GM12878 (cell line): ENCODE measurements around the gene EEF1AKMT2. TPM values are rescaled to one million over a fixed set of nuclear protein-coding genes. Genes with fewer than 3 reads are reported as not detected.
A peak's percentile ranks its signal among the peaks of the same experiment; 100 is the strongest.

ENCODE experiments used
- ATAC-seq: fragments of 200-7000 bp; cut with Tn5 transposase; 3 replicates; pipeline ENCODE4 v1.9.1; 2020; ENCODE audit warnings: mild to moderate bottlenecking, moderate library complexity
- BruUV-seq: library from RNA; stranded (reverse); fragments of 400-500 nt; replicated peaks from 2 replicates; lab custom pipeline; 2021; lab: Mats Ljungman, UMichigan
- CTCF ChIA-PET: fragments of 300-600 bp; sonication (Branson Sonifier 250); formaldehyde crosslinking; extraction: SDS; loops from one replicate; lab custom pipeline; 2021; ENCODE audit warnings: inconsistent platforms; lab: Yijun Ruan, JAX
- POLR2A ChIA-PET: fragments of 350-600 bp; formaldehyde crosslinking; extraction: SDS; loops from one replicate; lab custom pipeline; 2021; ENCODE audit warnings: inconsistent platforms; lab: Charles Lee
- RAD21 ChIA-PET: fragments of 300-600 bp; sonication (Branson Sonifier 250); formaldehyde crosslinking; loops from one replicate; lab custom pipeline; 2023; ENCODE audit warnings: antibody characterized with exemption; ENCODE audit not compliant: unreplicated experiment; lab: Charles Lee
- SMC1A ChIA-PET: fragments of 300-600 bp; sonication (Branson Sonifier 250); formaldehyde crosslinking; loops from one replicate; lab custom pipeline; 2023; ENCODE audit not compliant: unreplicated experiment, uncharacterized antibody; lab: Charles Lee
- DNase-seq: peaks from one replicate; pipeline ENCODE4 v3.0.0-alpha.2; 2011; ENCODE audit warnings: low read depth, low spot score
- FAIRE-seq: peaks from 3 replicates; lab custom pipeline; 2011; peaks lifted over from hg19 to GRCh38; lab: Jason Lieb, UNC
- H2AFZ ChIP-seq: 2 replicates; pipeline ENCODE4 v1.6.0; 2011; ENCODE audit warnings: low read depth, low read length, control low read depth; ENCODE audit not compliant: control insufficient read depth
- H3K27ac ChIP-seq: 2 replicates; pipeline ENCODE4 v1.5.1; 2011; ENCODE audit warnings: control low read depth; ENCODE audit not compliant: control insufficient read depth, insufficient read depth
- H3K27me3 ChIP-seq, 2 experiments: replicated peaks in 1 of 2; 2 replicates each; pipeline versions ENCODE4 v1.6.0 to v1.6.1; 2011; ENCODE audit warnings: low read length in 1 of 2; ENCODE audit not compliant: control insufficient read depth in 2 of 2, insufficient read depth in 2 of 2
- H3K36me3 ChIP-seq, 2 experiments: 2 replicates each; pipeline ENCODE4 v1.5.1; 2011; ENCODE audit warnings: low read length in 1 of 2; ENCODE audit not compliant: control insufficient read depth in 2 of 2, insufficient read depth in 2 of 2
- H3K4me1 ChIP-seq: 2 replicates; pipeline ENCODE4 v1.6.1; 2011; ENCODE audit warnings: mild to moderate bottlenecking, low read length, moderate library complexity, mixed read lengths; ENCODE audit not compliant: control insufficient read depth, insufficient read depth
- H3K4me2 ChIP-seq: 2 replicates; pipeline ENCODE4 v1.6.0; 2011; ENCODE audit warnings: control low read depth; ENCODE audit not compliant: control insufficient read depth, insufficient read depth
- H3K4me3 ChIP-seq: fragments of 200-600 bp; sonication (generic); 2 replicates; pipeline ENCODE4 v1.5.1; 2016
- H3K79me2 ChIP-seq: 2 replicates; pipeline ENCODE4 v1.6.0; 2011; ENCODE audit warnings: low read length; ENCODE audit not compliant: control insufficient read depth, insufficient read depth
- H3K9ac ChIP-seq: 2 replicates; pipeline ENCODE4 v1.8.0; 2011; ENCODE audit warnings: low read length, control low read depth, mixed read lengths; ENCODE audit not compliant: control insufficient read depth, insufficient read depth
- H3K9me3 ChIP-seq: replicated peaks from 3 replicates; pipeline ENCODE4 v1.5.1; 2011; ENCODE audit warnings: mild to moderate bottlenecking, low read length; ENCODE audit not compliant: control insufficient read depth, insufficient read depth
- H4K20me1 ChIP-seq: 2 replicates; pipeline ENCODE4 v1.6.0; 2011; ENCODE audit not compliant: control insufficient read depth, insufficient read depth
- ATF2 ChIP-seq: IDR thresholded peaks from 2 replicates; pipeline ENCODE4 v1.6.1; 2012; ENCODE audit warnings: low read length, inconsistent platforms
- CBFB ChIP-seq: IDR thresholded peaks from 2 replicates; pipeline ENCODE4 v1.6.1; 2016; ENCODE audit warnings: antibody characterized with exemption, low read depth
- DPF2 ChIP-seq: fragments of 450-650 bp; IDR thresholded peaks from 2 replicates; pipeline ENCODE4 v1.6.1; 2017; ENCODE audit warnings: mild to moderate bottlenecking
- E2F4 ChIP-seq: IDR thresholded peaks from 2 replicates; pipeline ENCODE4 v1.6.1; 2012; ENCODE audit warnings: low read depth, low read length, improper control_type of control experiment
- EED ChIP-seq: sonication (generic); IDR thresholded peaks from 2 replicates; pipeline ENCODE4 v1.6.1; 2016; ENCODE audit warnings: antibody characterized with exemption, low read depth
- ETV6 ChIP-seq, 2 experiments: fragments of 450-650 bp in 1 of 2; IDR thresholded peaks in 1 of 2; conservative IDR thresholded peaks in 1 of 2; 2 replicates each; pipeline ENCODE4 v1.6.1; 2014; ENCODE audit warnings: antibody characterized with exemption in 1 of 2, borderline replicate concordance in 1 of 2, low read depth in 1 of 2, mild to moderate bottlenecking in 1 of 2, moderate library complexity in 1 of 2
- FOXM1 ChIP-seq: IDR thresholded peaks from 2 replicates; pipeline ENCODE4 v1.6.1; 2012; ENCODE audit warnings: low read depth, mild to moderate bottlenecking, inconsistent platforms, low read length, moderate library complexity
- IKZF1 ChIP-seq: fragments of 450-650 bp; conservative IDR thresholded peaks from 2 replicates; pipeline ENCODE4 v1.6.1; 2017; ENCODE audit warnings: antibody characterized with exemption, mild to moderate bottlenecking
- IKZF2 ChIP-seq, 2 experiments: fragments of 450-650 bp; IDR thresholded peaks; 2 replicates each; pipeline ENCODE4 v1.6.1; 2017; ENCODE audit warnings: mild to moderate bottlenecking in 2 of 2, moderate library complexity in 2 of 2
- MEF2A ChIP-seq: IDR thresholded peaks from 2 replicates; pipeline ENCODE4 v1.6.1; 2011; ENCODE audit warnings: low read depth, mild to moderate bottlenecking, low read length, moderate library complexity; ENCODE audit not compliant: insufficient read depth
- NFIC ChIP-seq: IDR thresholded peaks from 2 replicates; pipeline ENCODE4 v1.6.1; 2012; ENCODE audit warnings: low read depth, mild to moderate bottlenecking, inconsistent platforms, low read length, moderate library complexity
- PAX5 ChIP-seq: IDR thresholded peaks from 2 replicates; pipeline ENCODE4 v1.6.1; 2011; ENCODE audit warnings: low read depth, low read length, borderline replicate concordance
- PAX8 ChIP-seq: fragments of 450-650 bp; IDR thresholded peaks from 2 replicates; pipeline ENCODE4 v1.6.1; 2017; ENCODE audit warnings: mild to moderate bottlenecking, moderate library complexity
- RUNX3 ChIP-seq: IDR thresholded peaks from 2 replicates; pipeline ENCODE4 v1.6.1; 2012; ENCODE audit warnings: low read length, inconsistent platforms
- TBL1XR1 ChIP-seq: IDR thresholded peaks from 2 replicates; pipeline ENCODE4 v1.6.1; 2012; ENCODE audit warnings: low read depth, low read length, improper control_type of control experiment
- TCF12 ChIP-seq: IDR thresholded peaks from 2 replicates; pipeline ENCODE4 v1.6.1; 2011; ENCODE audit warnings: low read depth, mild to moderate bottlenecking, low read length
- ZNF217 ChIP-seq: fragments of 450-650 bp; IDR thresholded peaks from 2 replicates; pipeline ENCODE4 v1.6.1; 2017; ENCODE audit warnings: antibody characterized with exemption, mild to moderate bottlenecking
- WGBS: methylation state at CpG from one replicate; pipeline ENCODE4 v1.1.6; 2016; ENCODE audit warnings: low lambda C conversion rate; ENCODE audit not compliant: insufficient replicate concordance, insufficient coverage; ENCODE audit errors: missing lambda C conversion rate; 5-methylcytosine and 5-hydroxymethylcytosine counted together
- in situ Hi-C: fragments of 300-500 bp; cut with MboI; formaldehyde crosslinking; loops from 9 replicates; pipeline ENCODE4 v1.14.3; 2018; ENCODE audit warnings: mixed read lengths
- intact Hi-C: fragments of 100-400 bp; cut with micrococcal nuclease; formaldehyde crosslinking; loops from one replicate; pipeline ENCODE4 v1.14.2; 2022; ENCODE audit not compliant: unreplicated experiment
- polyA plus RNA-seq, 11 experiments: library from polyadenylated mRNA; depleted of rRNA in 4 of 11; unstranded in 6 of 11; stranded (reverse) in 5 of 11; fragments of >200 nt; fragmentation: Nextera tagmentation in 4 of 11; fragmentation: Illumina TruSeq in 1 of 11; extraction: Ambion mirVana in 4 of 11; extraction: Trizol in 1 of 11; gene quantifications; 1 replicate in 1 of 11; 2 replicates in 10 of 11; pipeline versions ENCODE4 v1.2.1 to v1.2.3, GENCODE V29; 2011 to 2016; ENCODE audit warnings: inconsistent platforms in 2 of 11, missing spikeins in 2 of 11, low read depth in 1 of 11
- total RNA-seq, 4 experiments: library from RNA; depleted of rRNA in 3 of 4; stranded (reverse); fragments of >200 nt in 3 of 4; fragmentation: Illumina TruSeq in 1 of 4; extraction: Trizol in 1 of 4; gene quantifications; 2 replicates each; pipeline versions ENCODE4 v1.2.1 to v1.2.3, GENCODE V29; 2013 to 2021

EEF1AKMT2 gene
- total and polyA plus RNA-seq, 10 of the 15 experiments (the other 5 are each of a cell fraction or from before 2014, with no cell fraction given), result 9.1 to 29.3 (median 23.6) TPM

- CTCF ChIA-PET, result interaction anchor here (2.7 to 21.9 kb wide), 2 partner anchors 10 to 13 kb away, joined by 14 to 319 read pairs; no protein-coding TSS in a partner anchor
- Histone ChIP-seq H3K9ac (peak overlapping the region; percentile 20; the same call in 1 of the 2 replicates), H3K9me3 (no peaks in the 10 kb centered on the region), H3K36me3 (peaks cover 2 to 6% of the 10 kb centered on the region in 2 experiments; a peak in 2 of 4 replicates), H2AFZ (no peak overlapping the region), H4K20me1 (no peaks in the 10 kb centered on the region), H3K4me3 (no peak overlapping the region), H3K27me3 (no peaks in the 10 kb centered on the region), H3K79me2 (peaks cover 31% of the 10 kb centered on the region), H3K4me1 (peaks cover 62% of the 10 kb centered on the region), H3K4me2 (peak overlapping the region; percentile 40), H3K27ac (peak overlapping the region; percentile 47)
- FAIRE-seq (peak; percentile 38), DNase-seq (no peak), ATAC-seq (peak; percentile 7; the same call in 2 of the 3 replicates)
- intact Hi-C loops, result no loop called here
- SMC1A ChIA-PET, result interaction anchor here (1.1 to 21.7 kb wide), 6 partner anchors 10 to 80 kb away, joined by 3 to 351 read pairs (median 16); no protein-coding TSS in a partner anchor
- POLR2A ChIA-PET, result interaction anchor here (0.7 to 2.1 kb wide), 4 partner anchors 9 to 31 kb away, joined by 3 to 8 read pairs (median 6); no protein-coding TSS in a partner anchor
- TF ChIP-seq PAX5 (0 out of 2 replicates have a peak, but pooled peaks have one; percentile 20), IKZF1 (peak; percentile 23; the same call in 1 of the 2 replicates), MEF2A (peak; percentile 72; the same call in 1 of the 2 replicates), IKZF2 (IDR thresholded peaks at IDR 0.05) (peak; percentile 12 to 27; a peak in 2 of 4 replicates), DPF2 (peak; percentile 10; the same call in 1 of the 2 replicates), ATF2 (0 out of 2 replicates have a peak, but pooled peaks have one; percentile 49), PAX8 (no peak), RUNX3 (peak; percentile 22; the same call in 1 of the 2 replicates), FOXM1 (no peak), NFIC (peak; percentile 61; the same call in 1 of the 2 replicates), E2F4 (no peak), CBFB (0 out of 2 replicates have a peak, but pooled peaks have one; percentile 25), TBL1XR1 (no peak), EED (0 out of 2 replicates have a peak, but pooled peaks have one; percentile 17), ZNF217 (no peak), TCF12 (peak; percentile 63; the same call in 1 of the 2 replicates), ETV6 (conservative IDR thresholded peaks at IDR 0.05 in 1 of 2, IDR thresholded peaks at IDR 0.05 in 1 of 2; ENCODE audit: borderline replicate concordance in 1 of 2, low read depth in 1 of 2) (peak in 1 of 2 experiments; percentile 18; a peak in 1 of 4 replicates)
- in situ Hi-C loops, result loop anchor here (10.0 kb wide), 1 partner anchor 1333 kb away; no protein-coding TSS in a partner anchor
- RAD21 ChIA-PET, result interaction anchor here (0.7 to 5.2 kb wide), 6 partner anchors 10 to 187 kb away, joined by 3 to 51 read pairs (median 7); no protein-coding TSS in a partner anchor
- WGBS, result 41% methylated on average over 14 of the region's 14 CpGs
- no TSS peak for BruUV-seq
Measured at GRCh38 chr10:124728071-124728829, 63.4 kb downstream of the EEF1AKMT2 start.
